CD8-positive, alpha-beta memory T cell (primary cell): ENCODE data around the gene DMWD. TPM values are rescaled to one million over a fixed set of nuclear protein-coding genes. Genes with fewer than 3 reads are reported as not detected.

ENCODE experiments used
- CTCF ChIA-PET: fragments of 350-600 bp; sonication (Branson Sonifier 250); formaldehyde crosslinking; loops from one replicate; lab custom pipeline; 2021; ENCODE audit warnings: antibody characterized with exemption; lab: Charles Lee
- POLR2A ChIA-PET: fragments of 350-600 bp; sonication (Branson Sonifier 250); formaldehyde crosslinking; loops from one replicate; lab custom pipeline; 2021; ENCODE audit warnings: antibody characterized with exemption; lab: Charles Lee
- DNase-seq, 5 donors: peaks; one replicate each; pipeline versions ENCODE4 v3.0.0 to v3.0.0-alpha.2; 2020 to 2022; ENCODE audit warnings: mixed read lengths in 1 of 5
- H3K27ac ChIP-seq: one replicate; pipeline ENCODE4 v1.7.0; 2013; ENCODE audit warnings: low read depth, mild to moderate bottlenecking, low read length, moderate library complexity
- H3K27me3 ChIP-seq: 2 replicates; pipeline ENCODE4 v1.7.0; 2013; ENCODE audit warnings: low read length, mild to moderate bottlenecking; ENCODE audit not compliant: insufficient read depth, poor library complexity, severe bottlenecking
- H3K36me3 ChIP-seq: 2 replicates; pipeline ENCODE4 v1.7.0; 2013; ENCODE audit warnings: mild to moderate bottlenecking, low read length, moderate library complexity; ENCODE audit not compliant: insufficient read depth
- H3K4me1 ChIP-seq: 2 replicates; pipeline ENCODE4 v1.7.0; 2013; ENCODE audit warnings: mild to moderate bottlenecking, low read length, moderate library complexity; ENCODE audit not compliant: insufficient read depth
- H3K4me3 ChIP-seq: 2 replicates; pipeline ENCODE4 v1.7.0; 2013; ENCODE audit warnings: mild to moderate bottlenecking, low read length
- H3K9me3 ChIP-seq: 2 replicates; pipeline ENCODE4 v1.7.0; 2013; ENCODE audit warnings: mild to moderate bottlenecking, low read length
- H3K27ac Mint-ChIP-seq, 8 donors: one replicate each; pipeline ENCODE4 v1.8.0; 2020 to 2021; ENCODE audit warnings: mixed read lengths in 8 of 8, mild to moderate bottlenecking in 6 of 8, inconsistent platforms in 3 of 8, moderate library complexity in 3 of 8
- H3K27me3 Mint-ChIP-seq, 2 donors: one replicate each; pipeline ENCODE4 v1.8.0; 2020 to 2021; ENCODE audit warnings: mixed read lengths in 2 of 2, mild to moderate bottlenecking in 1 of 2, moderate library complexity in 1 of 2
- H3K36me3 Mint-ChIP-seq, 3 donors: one replicate each; pipeline ENCODE4 v1.8.0; 2020 to 2021; ENCODE audit warnings: mixed read lengths in 3 of 3, inconsistent platforms in 1 of 3, mild to moderate bottlenecking in 1 of 3
- H3K4me1 Mint-ChIP-seq, 3 donors: one replicate each; pipeline ENCODE4 v1.8.0; 2020 to 2021; ENCODE audit warnings: mixed read lengths in 3 of 3, inconsistent platforms in 1 of 3, mild to moderate bottlenecking in 1 of 3
- H3K4me3 Mint-ChIP-seq, 7 donors: one replicate each; pipeline ENCODE4 v1.8.0; 2020 to 2021; ENCODE audit warnings: mixed read lengths in 7 of 7, mild to moderate bottlenecking in 6 of 7, moderate library complexity in 4 of 7, inconsistent platforms in 2 of 7
- H3K9me3 Mint-ChIP-seq, 5 donors: one replicate each; pipeline ENCODE4 v1.8.0; 2020 to 2022; ENCODE audit warnings: mixed read lengths in 5 of 5, mild to moderate bottlenecking in 3 of 5, moderate library complexity in 2 of 5, inconsistent platforms in 1 of 5
- polyA plus RNA-seq: library from polyadenylated mRNA; unstranded; fragments of 300-500 nt; fragmentation: Illumina TruSeq; gene quantifications from one replicate; pipeline ENCODE4 v1.2.3, GENCODE V29; 2021
- total RNA-seq, 2 experiments: library from RNA; stranded (reverse); gene quantifications; one replicate each; pipeline ENCODE4 v1.2.3, GENCODE V29; 2021

Gene DMWD
- total and polyA plus RNA-seq, 3 experiments from 2014 or later, result 25.6 to 62.9 (median 57.6) TPM

DNA sequence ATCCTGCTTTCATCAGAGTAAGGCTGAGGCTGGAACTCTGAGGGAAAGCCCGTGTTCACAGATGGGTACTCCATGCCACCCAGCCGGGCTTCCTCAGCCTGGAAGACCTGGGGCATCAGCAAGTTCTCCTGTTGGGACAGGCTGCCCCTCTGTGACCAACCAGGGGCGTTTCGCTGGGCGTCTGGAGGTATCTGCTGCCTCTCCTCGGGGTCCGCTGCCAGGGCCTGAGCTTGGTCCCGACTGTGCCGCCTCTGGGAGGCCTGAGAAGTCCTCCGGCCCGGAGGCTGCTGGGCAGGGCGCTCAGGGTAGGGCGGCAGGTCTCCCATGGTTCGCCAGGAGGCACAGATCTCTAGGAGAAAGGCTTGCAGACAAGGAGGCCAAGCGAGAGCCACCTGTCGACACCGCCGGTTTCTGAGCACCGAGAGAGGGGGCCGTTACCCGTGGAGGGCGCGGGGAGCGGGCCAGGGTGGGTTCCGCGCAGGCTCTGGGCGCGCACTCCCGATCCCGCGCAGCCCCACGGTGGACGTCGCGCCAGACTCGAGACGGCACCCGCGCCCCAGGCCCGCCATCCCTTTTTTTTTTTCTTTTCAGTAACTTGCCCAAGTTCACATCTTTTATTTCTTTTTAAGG, 22.3 kb upstream of the DMWD start, which contains the start of gene RSPH6A:
Gene RSPH6A (minus strand): TSS at position 458 of the 630 bp plus-strand sequence. CDS start 132 bp downstream, at position 326.
- Mint-ChIP-seq H3K27me3 (peaks cover 0 to 5% of the 10 kb centered on the region in 2 donors), H3K4me1 (peaks cover 3 to 5% (median 3%) of the 10 kb centered on the region in 3 donors), H3K27ac (no peak within 1 kb of the TSS), H3K4me3 (peak within 1 kb of the TSS in 1 of 7 donors; percentile 19), H3K36me3 (peaks cover 0 to 8% (median 0%) of the 10 kb centered on the region in 3 donors), H3K9me3 (no peaks in the 10 kb centered on the region)
- H3K27ac ChIP-seq, result no peak within 1 kb of the TSS
- ChIA-PET CTCF (interaction anchor here (0.9 kb wide), 1 partner anchor 16 kb away, joined by 4 read pairs; no protein-coding TSS in a partner anchor), POLR2A (no interaction called here)
- H3K36me3 ChIP-seq, result no peaks in the 10 kb centered on the region
- no peak within 1 kb of the TSS for H3K4me3 ChIP-seq
- no peaks in the 10 kb centered on the region for H3K27me3 ChIP-seq
- no peaks in the 10 kb centered on the region for H3K9me3 ChIP-seq
- DNase-seq, result no peak
- H3K4me1 ChIP-seq, result peaks cover 4% of the 10 kb centered on the region

- no peak overlapping the region for H3K27ac Mint-ChIP-seq
- H3K4me3 Mint-ChIP-seq, result no peak overlapping the region
- no peak overlapping the region for H3K4me3 ChIP-seq
- H3K27ac ChIP-seq, result no peak overlapping the region
- peaks cover 4% of the 10 kb centered on the region for H3K4me1 ChIP-seq
- POLR2A ChIA-PET, result no interaction called here
- no peaks in the 10 kb centered on the region for H3K9me3 Mint-ChIP-seq
- H3K36me3 Mint-ChIP-seq, result peaks cover 0 to 2% (median 0%) of the 10 kb centered on the region in 3 donors
- no peaks in the 10 kb centered on the region for H3K36me3 ChIP-seq
- CTCF ChIA-PET, result interaction anchor here (0.9 to 2.6 kb wide), 3 partner anchors 15 to 44 kb away, joined by 3 to 11 read pairs (median 4); partner anchors contain the start of genes DMWD and SIX5
- H3K9me3 ChIP-seq, result no peaks in the 10 kb centered on the region
- no peaks in the 10 kb centered on the region for H3K27me3 ChIP-seq
- peaks cover 4 to 5% of the 10 kb centered on the region in 2 donors for H3K27me3 Mint-ChIP-seq
- DNase-seq, result no peak
- H3K4me1 Mint-ChIP-seq, result peaks cover 3 to 5% (median 3%) of the 10 kb centered on the region in 3 donors
Observed at GRCh38 chr19:45814166-45814780, 21.6 kb upstream of the DMWD start.

- Mint-ChIP-seq H3K27me3 (peaks cover 4 to 5% of the 10 kb centered on the region in 2 donors), H3K36me3 (peaks cover 0 to 2% (median 0%) of the 10 kb centered on the region in 3 donors), H3K9me3 (no peaks in the 10 kb centered on the region), H3K4me3 (no peak overlapping the region), H3K4me1 (peaks cover 3 to 5% (median 3%) of the 10 kb centered on the region in 3 donors), H3K27ac (no peak overlapping the region)
- no peak overlapping the region for H3K27ac ChIP-seq
- ChIA-PET CTCF (interaction anchor here (1.6 to 2.6 kb wide), 2 partner anchors 20 to 42 kb away, joined by 3 to 11 read pairs; partner anchors contain the start of genes DMWD and SIX5), POLR2A (no interaction called here)
- no peaks in the 10 kb centered on the region for H3K9me3 ChIP-seq
- no peaks in the 10 kb centered on the region for H3K27me3 ChIP-seq
- no peak for DNase-seq
- no peaks in the 10 kb centered on the region for H3K36me3 ChIP-seq
- no peak overlapping the region for H3K4me3 ChIP-seq
- peaks cover 4% of the 10 kb centered on the region for H3K4me1 ChIP-seq
Observed at GRCh38 chr19:45812297-45812696, 19.7 kb upstream of the DMWD start.

- no peak for DNase-seq
- Histone ChIP-seq H3K9me3 (no peaks in the 10 kb centered on the region), H3K36me3 (no peaks in the 10 kb centered on the region), H3K27ac (peak overlapping the region; percentile 73), H3K27me3 (no peaks in the 10 kb centered on the region), H3K4me3 (no peak overlapping the region), H3K4me1 (no peaks in the 10 kb centered on the region)
- H3K4me3 Mint-ChIP-seq, result no peak overlapping the region
- CTCF ChIA-PET, result no interaction called here
- no peaks in the 10 kb centered on the region for H3K36me3 Mint-ChIP-seq
- H3K27me3 Mint-ChIP-seq, result peaks cover 4 to 5% of the 10 kb centered on the region in 2 donors
- POLR2A ChIA-PET, result no interaction called here
- H3K27ac Mint-ChIP-seq, result peak overlapping the region in 1 of 8 donors; percentile 92
- no peaks in the 10 kb centered on the region for H3K4me1 Mint-ChIP-seq
- no peaks in the 10 kb centered on the region for H3K9me3 Mint-ChIP-seq
Observed at GRCh38 chr19:45809643-45810159, 17.1 kb upstream of the DMWD start.

DNA sequence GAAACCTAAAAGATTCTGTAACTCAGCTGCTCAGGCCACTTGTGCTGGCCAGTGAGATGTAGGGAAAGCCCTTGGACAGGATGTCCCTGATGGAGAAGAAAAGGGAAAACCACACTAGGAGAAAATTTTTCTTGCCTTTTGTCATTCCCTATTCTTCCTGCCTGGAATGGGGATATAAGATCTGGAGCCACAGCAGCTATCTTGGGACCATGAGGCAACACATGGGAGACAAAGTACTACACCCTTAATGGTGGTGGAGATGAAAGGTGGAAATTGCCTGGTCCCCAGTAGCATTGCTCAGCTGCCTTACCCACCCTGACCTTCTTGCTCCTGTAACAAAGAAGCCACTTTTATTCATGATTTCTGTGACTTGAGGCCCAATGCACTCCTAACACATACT, 13.1 kb upstream of the DMWD start:
- H3K27me3 Mint-ChIP-seq, result peaks cover 0 to 11% of the 10 kb centered on the region in 2 donors
- ChIA-PET POLR2A (no interaction called here), CTCF (interaction anchor here (2.2 to 2.3 kb wide), 2 partner anchors 12 to 36 kb away, joined by 7 to 8 read pairs; partner anchors contain the start of gene SIX5)
- H3K9me3 Mint-ChIP-seq, result no peaks in the 10 kb centered on the region
- H3K36me3 Mint-ChIP-seq, result no peaks in the 10 kb centered on the region
- Histone ChIP-seq H3K4me3 (no peak overlapping the region), H3K9me3 (no peaks in the 10 kb centered on the region), H3K27ac (no peak overlapping the region), H3K36me3 (no peaks in the 10 kb centered on the region), H3K27me3 (no peaks in the 10 kb centered on the region), H3K4me1 (no peaks in the 10 kb centered on the region)
- DNase-seq, result no peak
- peak overlapping the region in 2 of 8 donors; percentile 46 to 53 for H3K27ac Mint-ChIP-seq
- no peaks in the 10 kb centered on the region for H3K4me1 Mint-ChIP-seq
- H3K4me3 Mint-ChIP-seq, result no peak overlapping the region

DNA sequence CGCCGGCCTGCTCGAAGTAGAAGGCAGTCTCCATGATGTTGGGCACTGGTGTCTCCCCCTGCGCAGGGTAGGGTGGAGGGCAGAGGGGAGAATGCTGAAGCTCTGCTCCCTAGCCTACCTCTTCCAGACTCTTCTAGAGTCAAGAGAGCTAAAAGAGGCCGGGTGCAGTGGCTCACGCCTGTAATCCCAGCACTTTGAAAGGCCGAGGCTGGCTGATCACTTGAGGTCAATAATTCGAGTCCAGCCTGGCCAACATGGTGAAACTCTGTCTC, 12.2 kb upstream of the DMWD start:
- Mint-ChIP-seq H3K9me3 (no peaks in the 10 kb centered on the region), H3K27me3 (peaks cover 0 to 16% of the 10 kb centered on the region in 2 donors), H3K4me1 (no peaks in the 10 kb centered on the region), H3K36me3 (no peaks in the 10 kb centered on the region), H3K27ac (no peak overlapping the region), H3K4me3 (no peak overlapping the region)
- ChIA-PET CTCF (interaction anchor here (2.2 to 2.3 kb wide), 2 partner anchors 12 to 35 kb away, joined by 7 to 8 read pairs; partner anchors contain the start of gene SIX5), POLR2A (no interaction called here)
- DNase-seq, result no peak
- Histone ChIP-seq H3K27me3 (no peaks in the 10 kb centered on the region), H3K4me3 (no peak overlapping the region), H3K27ac (no peak overlapping the region), H3K36me3 (no peaks in the 10 kb centered on the region), H3K4me1 (no peaks in the 10 kb centered on the region), H3K9me3 (no peaks in the 10 kb centered on the region)

- Histone ChIP-seq H3K27me3 (no peaks in the 10 kb centered on the region), H3K4me1 (peaks cover under 1% of the 10 kb centered on the region), H3K36me3 (no peaks in the 10 kb centered on the region), H3K9me3 (no peaks in the 10 kb centered on the region), H3K4me3 (no peak overlapping the region), H3K27ac (no peak overlapping the region)
- no peak for DNase-seq
- Mint-ChIP-seq H3K9me3 (no peaks in the 10 kb centered on the region), H3K27ac (peak overlapping the region in 1 of 8 donors; percentile 9), H3K27me3 (peaks cover 0 to 12% of the 10 kb centered on the region in 2 donors), H3K4me1 (no peaks in the 10 kb centered on the region), H3K4me3 (no peak overlapping the region), H3K36me3 (no peaks in the 10 kb centered on the region)
- POLR2A ChIA-PET, result no interaction called here
- CTCF ChIA-PET, result interaction anchor here (1.2 to 2.3 kb wide), 2 partner anchors 12 to 35 kb away, joined by 4 to 8 read pairs; partner anchors contain the start of gene SIX5
Observed at GRCh38 chr19:45804140-45804958, 11.7 kb upstream of the DMWD start.
